ENCODE measurements around the gene ANAPC1.

ANAPC1 gene

GRCh38 chr2:111883661-111884591, at the start of gene ANAPC1:
ANAPC1 (minus strand) TSS chr2:111884193; CDS start chr2:111880825, 3,368 bp downstream.
- H3K36me3 Mint-ChIP-seq (ENCODE audit: low read depth) = peaks cover 5% of the 10 kb centered on the region
- peak within 1 kb of the TSS; percentile 89 to 97 (median 95) for H3K27ac Mint-ChIP-seq
- peak within 1 kb of the TSS; percentile 91 to 97 (median 94) for H3K4me3 Mint-ChIP-seq
- H3K9me3 Mint-ChIP-seq = no peaks in the 10 kb centered on the region
- no peak for TF ChIP-seq CTCF (IDR thresholded peaks at IDR 0.05; ENCODE audit: unreplicated experiment in 3 of 3)
- H3K4me1 Mint-ChIP-seq = no peaks in the 10 kb centered on the region
- H3K27me3 Mint-ChIP-seq (ENCODE audit: low read depth) = no peaks in the 10 kb centered on the region

GRCh38 chr2:111932841-111933291, 48.9 kb upstream of the ANAPC1 start:
- Mint-ChIP-seq H3K4me3 (no peak overlapping the region), H3K27me3 (ENCODE audit: low read depth) (no peaks in the 10 kb centered on the region), H3K4me1 (peaks cover 29% of the 10 kb centered on the region), H3K36me3 (ENCODE audit: low read depth) (peaks cover 55% of the 10 kb centered on the region), H3K27ac (peak overlapping the region in 1 of 3 experiments; percentile 19), H3K9me3 (no peaks in the 10 kb centered on the region)
- TF ChIP-seq CTCF (IDR thresholded peaks at IDR 0.05; ENCODE audit: unreplicated experiment in 3 of 3) = no peak

- Mint-ChIP-seq H3K4me1 (peaks cover 34% of the 10 kb centered on the region), H3K27me3 (ENCODE audit: low read depth) (no peaks in the 10 kb centered on the region), H3K27ac (peak overlapping the region; percentile 20 to 92 (median 60)), H3K36me3 (ENCODE audit: low read depth) (peaks cover 60% of the 10 kb centered on the region), H3K9me3 (no peaks in the 10 kb centered on the region), H3K4me3 (no peak overlapping the region)
- TF ChIP-seq CTCF (IDR thresholded peaks at IDR 0.05; ENCODE audit: unreplicated experiment in 3 of 3) = no peak
These were observed 46.9 kb upstream of the ANAPC1 start for GRCh38 chr2:111930875-111931274.

GRCh38 chr2:111930409-111930808, 46.4 kb upstream of the ANAPC1 start:
- no peak overlapping the region for H3K4me3 Mint-ChIP-seq
- no peak for TF ChIP-seq CTCF (IDR thresholded peaks at IDR 0.05; ENCODE audit: unreplicated experiment in 3 of 3)

GRCh38 chr2:111927723-111928122, 43.7 kb upstream of the ANAPC1 start:
- Mint-ChIP-seq H3K9me3 (no peaks in the 10 kb centered on the region), H3K36me3 (ENCODE audit: low read depth) (peaks cover 34% of the 10 kb centered on the region), H3K27me3 (ENCODE audit: low read depth) (no peaks in the 10 kb centered on the region), H3K27ac (peak overlapping the region; percentile 85 to 95 (median 94)), H3K4me1 (peaks cover 57% of the 10 kb centered on the region), H3K4me3 (no peak overlapping the region)
- no peak for TF ChIP-seq CTCF (IDR thresholded peaks at IDR 0.05; ENCODE audit: unreplicated experiment in 3 of 3)

More at GRCh38 chr2:111930409-111930808, 46.4 kb upstream of the ANAPC1 start:
- Mint-ChIP-seq H3K4me1 (peaks cover 34% of the 10 kb centered on the region), H3K9me3 (no peaks in the 10 kb centered on the region), H3K27ac (peak overlapping the region; percentile 20 to 92 (median 60)), H3K36me3 (ENCODE audit: low read depth) (peaks cover 60% of the 10 kb centered on the region), H3K27me3 (ENCODE audit: low read depth) (no peaks in the 10 kb centered on the region)
